Measurements from ENCODE around the gene MYL9.
A peak's percentile ranks its signal among the peaks of the same experiment; 100 is the strongest.

DNA sequence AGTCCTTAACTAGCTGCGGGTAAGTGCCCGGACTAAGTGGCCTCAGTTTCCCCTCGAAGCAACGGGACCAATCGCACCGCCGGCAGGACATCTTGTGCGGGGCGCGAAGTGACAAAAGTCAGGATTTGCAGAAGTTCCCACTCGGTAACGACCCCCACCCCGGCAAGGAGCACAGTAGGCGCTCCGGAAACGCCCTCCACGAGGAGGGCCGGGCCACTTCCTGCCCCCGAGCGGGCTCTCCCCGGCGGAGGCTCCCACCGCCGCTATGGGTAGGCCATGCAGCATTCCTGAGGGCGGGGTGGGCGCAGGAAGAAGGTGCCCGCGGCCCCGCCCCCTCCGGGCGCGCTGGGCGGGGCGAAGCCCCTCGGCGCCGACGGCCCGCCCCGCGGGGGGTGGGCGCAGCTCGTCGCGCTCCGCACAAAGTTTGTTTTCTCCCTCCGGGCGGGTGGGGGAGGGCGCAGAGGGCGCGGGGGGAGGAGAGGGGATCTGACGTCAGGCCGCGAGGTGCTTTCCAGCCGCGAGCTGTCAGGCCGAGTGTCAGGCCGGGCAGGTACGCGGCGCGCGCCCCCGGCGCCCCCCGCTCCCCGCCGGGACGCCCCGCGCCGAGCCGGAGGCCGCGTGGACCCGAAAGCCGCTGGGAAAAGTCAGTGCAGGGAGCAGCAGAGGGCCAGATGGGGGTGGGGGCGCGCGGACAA, 31.9 kb downstream of the MYL9 start, which contains the start of gene TGIF2:
- TF ChIP-seq, protein P1, sequence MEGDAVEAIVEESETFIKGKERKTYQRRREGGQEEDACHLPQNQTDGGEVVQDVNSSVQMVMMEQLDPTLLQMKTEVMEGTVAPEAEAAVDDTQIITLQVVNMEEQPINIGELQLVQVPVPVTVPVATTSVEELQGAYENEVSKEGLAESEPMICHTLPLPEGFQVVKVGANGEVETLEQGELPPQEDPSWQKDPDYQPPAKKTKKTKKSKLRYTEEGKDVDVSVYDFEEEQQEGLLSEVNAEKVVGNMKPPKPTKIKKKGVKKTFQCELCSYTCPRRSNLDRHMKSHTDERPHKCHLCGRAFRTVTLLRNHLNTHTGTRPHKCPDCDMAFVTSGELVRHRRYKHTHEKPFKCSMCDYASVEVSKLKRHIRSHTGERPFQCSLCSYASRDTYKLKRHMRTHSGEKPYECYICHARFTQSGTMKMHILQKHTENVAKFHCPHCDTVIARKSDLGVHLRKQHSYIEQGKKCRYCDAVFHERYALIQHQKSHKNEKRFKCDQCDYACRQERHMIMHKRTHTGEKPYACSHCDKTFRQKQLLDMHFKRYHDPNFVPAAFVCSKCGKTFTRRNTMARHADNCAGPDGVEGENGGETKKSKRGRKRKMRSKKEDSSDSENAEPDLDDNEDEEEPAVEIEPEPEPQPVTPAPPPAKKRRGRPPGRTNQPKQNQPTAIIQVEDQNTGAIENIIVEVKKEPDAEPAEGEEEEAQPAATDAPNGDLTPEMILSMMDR (conservative IDR thresholded peaks at IDR 0.05; ENCODE audit: low read depth in 2 of 2) = no peak
- TF ChIP-seq POLR2AphosphoS5 (IDR thresholded peaks at IDR 0.05; ENCODE audit: low read depth) (peak; percentile 62), EZH2phosphoT487 (IDR thresholded peaks at IDR 0.05; ENCODE audit: unreplicated experiment) (no peak), EZH2 (IDR thresholded peaks at IDR 0.05; ENCODE audit: low read depth, unreplicated experiment) (no peak), CREB1 (CRISPR knock-in tag; IDR thresholded peaks at IDR 0.05; ENCODE audit: low read depth) (peak; percentile 79), STAT1 (IDR thresholded peaks at IDR 0.05; ENCODE audit: unreplicated experiment) (no peak), JUNB (IDR thresholded peaks at IDR 0.05; ENCODE audit: unreplicated experiment) (no peak)
- TF ChIP-seq, protein P2, sequence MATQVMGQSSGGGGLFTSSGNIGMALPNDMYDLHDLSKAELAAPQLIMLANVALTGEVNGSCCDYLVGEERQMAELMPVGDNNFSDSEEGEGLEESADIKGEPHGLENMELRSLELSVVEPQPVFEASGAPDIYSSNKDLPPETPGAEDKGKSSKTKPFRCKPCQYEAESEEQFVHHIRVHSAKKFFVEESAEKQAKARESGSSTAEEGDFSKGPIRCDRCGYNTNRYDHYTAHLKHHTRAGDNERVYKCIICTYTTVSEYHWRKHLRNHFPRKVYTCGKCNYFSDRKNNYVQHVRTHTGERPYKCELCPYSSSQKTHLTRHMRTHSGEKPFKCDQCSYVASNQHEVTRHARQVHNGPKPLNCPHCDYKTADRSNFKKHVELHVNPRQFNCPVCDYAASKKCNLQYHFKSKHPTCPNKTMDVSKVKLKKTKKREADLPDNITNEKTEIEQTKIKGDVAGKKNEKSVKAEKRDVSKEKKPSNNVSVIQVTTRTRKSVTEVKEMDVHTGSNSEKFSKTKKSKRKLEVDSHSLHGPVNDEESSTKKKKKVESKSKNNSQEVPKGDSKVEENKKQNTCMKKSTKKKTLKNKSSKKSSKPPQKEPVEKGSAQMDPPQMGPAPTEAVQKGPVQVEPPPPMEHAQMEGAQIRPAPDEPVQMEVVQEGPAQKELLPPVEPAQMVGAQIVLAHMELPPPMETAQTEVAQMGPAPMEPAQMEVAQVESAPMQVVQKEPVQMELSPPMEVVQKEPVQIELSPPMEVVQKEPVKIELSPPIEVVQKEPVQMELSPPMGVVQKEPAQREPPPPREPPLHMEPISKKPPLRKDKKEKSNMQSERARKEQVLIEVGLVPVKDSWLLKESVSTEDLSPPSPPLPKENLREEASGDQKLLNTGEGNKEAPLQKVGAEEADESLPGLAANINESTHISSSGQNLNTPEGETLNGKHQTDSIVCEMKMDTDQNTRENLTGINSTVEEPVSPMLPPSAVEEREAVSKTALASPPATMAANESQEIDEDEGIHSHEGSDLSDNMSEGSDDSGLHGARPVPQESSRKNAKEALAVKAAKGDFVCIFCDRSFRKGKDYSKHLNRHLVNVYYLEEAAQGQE (IDR thresholded peaks at IDR 0.05; ENCODE audit: unreplicated experiment) = no peak

Measured in GM23338 (cell line).